ENCODE measurements around the gene ZNF253. TPM values are rescaled to one million over a fixed set of nuclear protein-coding genes. Genes with fewer than 3 reads are reported as not detected.
"Not testable (repeated sequence)": the region's sequence is repeated elsewhere in the genome, so short reads cannot be mapped to it uniquely, and the experiment has no call there.

The ZNF253 gene
- total RNA-seq, 1 experiment from 2014 or later = not detected

DNA sequence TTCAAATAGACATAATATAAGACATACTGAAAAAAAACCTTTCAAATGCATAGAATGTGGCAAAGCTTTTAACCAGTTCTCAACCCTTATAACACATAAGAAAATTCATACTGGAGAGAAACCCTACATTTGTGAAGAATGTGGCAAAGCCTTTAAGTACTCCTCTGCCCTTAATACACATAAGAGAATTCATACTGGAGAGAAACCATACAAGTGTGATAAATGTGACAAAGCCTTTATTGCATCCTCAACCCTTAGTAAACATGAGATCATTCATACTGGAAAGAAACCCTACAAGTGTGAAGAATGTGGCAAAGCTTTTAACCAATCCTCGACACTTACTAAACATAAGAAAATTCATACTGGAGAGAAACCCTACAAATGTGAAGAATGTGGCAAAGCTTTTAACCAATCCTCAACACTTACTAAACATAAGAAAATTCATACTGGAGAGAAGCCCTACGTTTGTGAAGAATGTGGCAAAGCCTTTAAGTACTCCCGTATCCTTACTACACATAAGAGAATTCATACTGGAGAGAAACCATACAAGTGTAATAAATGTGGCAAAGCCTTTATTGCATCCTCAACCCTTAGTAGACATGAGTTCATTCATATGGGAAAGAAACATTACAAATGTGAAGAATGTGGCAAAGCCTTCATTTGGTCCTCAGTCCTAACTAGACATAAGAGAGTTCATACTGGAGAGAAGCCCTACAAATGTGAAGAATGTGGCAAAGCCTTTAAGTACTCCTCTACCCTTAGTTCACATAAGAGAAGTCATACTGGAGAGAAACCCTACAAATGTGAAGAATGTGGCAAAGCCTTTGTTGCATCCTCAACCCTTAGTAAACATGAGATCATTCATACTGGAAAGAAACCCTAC lies 68.0 kb downstream of the ZNF253 start:
- H3K27me3 ChIP-seq (ENCODE audit: insufficient read depth, low read length); H3K27ac ChIP-seq (ENCODE audit: low read depth, low read length); H2AFZ ChIP-seq (ENCODE audit: low read depth, low read length, poor library complexity, severe bottlenecking); H3K9ac ChIP-seq (ENCODE audit: low read length); H3K4me3 ChIP-seq (replicated peaks in 1 of 2; ENCODE audit: low read depth in 1 of 2, low read length in 2 of 2); POLR2A ChIA-PET; ATAC-seq; H3K36me3 ChIP-seq (ENCODE audit: control insufficient read depth in 1 of 2, insufficient read depth in 2 of 2, low read length in 2 of 2); intact Hi-C loops (cut with micrococcal nuclease); H3K79me2 ChIP-seq (ENCODE audit: insufficient read depth, low read length); H3K9me2 ChIP-seq (ENCODE audit: insufficient read depth); H4K20me1 ChIP-seq (ENCODE audit: insufficient read depth); H3K4me1 ChIP-seq (ENCODE audit: control insufficient read depth in 1 of 2, insufficient read depth in 2 of 2, low read length in 2 of 2); DNase-seq (ENCODE audit: low read depth, low spot score); RAD21 ChIA-PET (ENCODE audit: low non-redundant PET in 1 of 2, low total read pairs in 2 of 2, uncharacterized antibody in 2 of 2, unreplicated experiment in 2 of 2); CTCF ChIA-PET; BruUV-seq (replicated peaks); H3K4me2 ChIP-seq (ENCODE audit: low read length): not testable (repeated sequence)
- H3K9me3 ChIP-seq (ENCODE audit: control insufficient read depth in 1 of 2, insufficient read depth in 1 of 2, low read depth in 1 of 2, low read length in 2 of 2) = peaks cover 10 to 11% of the 10 kb centered on the region in 2 experiments; a peak in 2 of 4 replicates
- peak; percentile 48 for TF ChIP-seq ZNF274 (IDR thresholded peaks at IDR 0.05; ENCODE audit: low read depth, low read length)

DNA sequence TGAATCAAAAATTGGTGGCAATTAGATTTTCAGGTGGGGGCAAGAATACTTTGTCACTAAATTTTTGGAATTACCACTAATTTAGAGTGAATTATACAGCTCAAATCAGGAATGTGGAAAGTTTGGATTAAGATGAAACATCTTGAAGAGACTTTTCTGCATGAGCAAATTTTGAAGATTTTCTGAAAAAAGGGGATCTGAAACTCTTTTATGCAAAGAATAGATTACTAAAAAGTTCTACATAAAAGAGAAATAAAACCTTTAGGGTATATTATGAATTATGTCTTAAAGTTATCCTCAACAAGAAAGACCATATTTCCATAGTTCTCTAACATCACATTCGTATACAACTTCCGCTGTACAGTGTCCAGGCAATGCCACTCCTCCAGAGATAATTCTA lies 71.7 kb downstream of the ZNF253 start:
- Histone ChIP-seq H3K36me3 (ENCODE audit: control insufficient read depth in 1 of 2, insufficient read depth in 2 of 2, low read length in 2 of 2) (no peaks in the 10 kb centered on the region), H3K4me2 (ENCODE audit: low read length) (no peak overlapping the region), H3K9me3 (ENCODE audit: control insufficient read depth in 1 of 2, insufficient read depth in 1 of 2, low read depth in 1 of 2, low read length in 2 of 2) (peaks cover 2 to 14% of the 10 kb centered on the region in 2 experiments; a peak in 2 of 4 replicates), H3K9me2 (ENCODE audit: insufficient read depth) (no peaks in the 10 kb centered on the region), H3K79me2 (ENCODE audit: insufficient read depth, low read length) (no peaks in the 10 kb centered on the region), H3K27ac (ENCODE audit: low read depth, low read length) (no peak overlapping the region), H2AFZ (ENCODE audit: low read depth, low read length, poor library complexity, severe bottlenecking) (no peak overlapping the region), H4K20me1 (ENCODE audit: insufficient read depth) (no peaks in the 10 kb centered on the region), H3K9ac (ENCODE audit: low read length) (no peak overlapping the region), H3K27me3 (ENCODE audit: insufficient read depth, low read length) (no peaks in the 10 kb centered on the region), H3K4me1 (ENCODE audit: control insufficient read depth in 1 of 2, insufficient read depth in 2 of 2, low read length in 2 of 2) (no peaks in the 10 kb centered on the region), H3K4me3 (replicated peaks in 1 of 2; ENCODE audit: low read depth in 1 of 2, low read length in 2 of 2) (no peak overlapping the region)
- ChIA-PET RAD21 (ENCODE audit: low non-redundant PET in 1 of 2, low total read pairs in 2 of 2, uncharacterized antibody in 2 of 2, unreplicated experiment in 2 of 2) (no interaction called here), CTCF (no interaction called here), POLR2A (no interaction called here)
- DNase-seq (ENCODE audit: low read depth, low spot score) (no peak), ATAC-seq (no peak)
- no TSS peak for BruUV-seq (replicated peaks)
- intact Hi-C loops (cut with micrococcal nuclease) = no loop called here
- TF ChIP-seq EZH2phosphoT487 (IDR thresholded peaks at IDR 0.05; ENCODE audit: borderline replicate concordance) (no peak), POLR2A (IDR thresholded peaks at IDR 0.05; ENCODE audit: borderline replicate concordance, extremely low read depth, insufficient read depth, insufficient read length) (no peak), SP1 (IDR thresholded peaks at IDR 0.05; ENCODE audit: low read depth) (no peak), SRF (IDR thresholded peaks at IDR 0.05; ENCODE audit: low read depth) (no peak), FOSL1 (IDR thresholded peaks at IDR 0.05; ENCODE audit: low read depth) (no peak), JUND (IDR thresholded peaks at IDR 0.05) (no peak), YY1 (IDR thresholded peaks at IDR 0.05; ENCODE audit: extremely low read depth, insufficient replicate concordance, low read depth, low read length) (no peak), ZFX (IDR thresholded peaks at IDR 0.05) (no peak), RAD21 (IDR thresholded peaks at IDR 0.05; ENCODE audit: low read depth) (no peak), ELF1 (IDR thresholded peaks at IDR 0.05; ENCODE audit: borderline replicate concordance, low read depth) (no peak), EGR1 (IDR thresholded peaks at IDR 0.05; ENCODE audit: low read depth) (no peak), MAX (IDR thresholded peaks at IDR 0.05) (no peak), SIN3A (IDR thresholded peaks at IDR 0.05; ENCODE audit: low read depth) (no peak), CEBPB (IDR thresholded peaks at IDR 0.05; ENCODE audit: low read depth) (no peak), CBX3 (IDR thresholded peaks at IDR 0.05; ENCODE audit: low read depth) (no peak)
- TF ChIP-seq, protein P1, sequence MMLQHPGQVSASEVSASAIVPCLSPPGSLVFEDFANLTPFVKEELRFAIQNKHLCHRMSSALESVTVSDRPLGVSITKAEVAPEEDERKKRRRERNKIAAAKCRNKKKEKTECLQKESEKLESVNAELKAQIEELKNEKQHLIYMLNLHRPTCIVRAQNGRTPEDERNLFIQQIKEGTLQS (IDR thresholded peaks at IDR 0.05) = no peak
- TF ChIP-seq, protein P2, sequence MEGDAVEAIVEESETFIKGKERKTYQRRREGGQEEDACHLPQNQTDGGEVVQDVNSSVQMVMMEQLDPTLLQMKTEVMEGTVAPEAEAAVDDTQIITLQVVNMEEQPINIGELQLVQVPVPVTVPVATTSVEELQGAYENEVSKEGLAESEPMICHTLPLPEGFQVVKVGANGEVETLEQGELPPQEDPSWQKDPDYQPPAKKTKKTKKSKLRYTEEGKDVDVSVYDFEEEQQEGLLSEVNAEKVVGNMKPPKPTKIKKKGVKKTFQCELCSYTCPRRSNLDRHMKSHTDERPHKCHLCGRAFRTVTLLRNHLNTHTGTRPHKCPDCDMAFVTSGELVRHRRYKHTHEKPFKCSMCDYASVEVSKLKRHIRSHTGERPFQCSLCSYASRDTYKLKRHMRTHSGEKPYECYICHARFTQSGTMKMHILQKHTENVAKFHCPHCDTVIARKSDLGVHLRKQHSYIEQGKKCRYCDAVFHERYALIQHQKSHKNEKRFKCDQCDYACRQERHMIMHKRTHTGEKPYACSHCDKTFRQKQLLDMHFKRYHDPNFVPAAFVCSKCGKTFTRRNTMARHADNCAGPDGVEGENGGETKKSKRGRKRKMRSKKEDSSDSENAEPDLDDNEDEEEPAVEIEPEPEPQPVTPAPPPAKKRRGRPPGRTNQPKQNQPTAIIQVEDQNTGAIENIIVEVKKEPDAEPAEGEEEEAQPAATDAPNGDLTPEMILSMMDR (IDR thresholded peaks at IDR 0.05 in 2 of 3, conservative IDR thresholded peaks at IDR 0.05 in 1 of 3; ENCODE audit: borderline replicate concordance in 1 of 3, insufficient read depth in 1 of 3, low read depth in 2 of 3, low read length in 2 of 3) = no peak

Data from HCT116 (cell line).